HEK293 (cell line): ENCODE results near the gene ZEB2.

Source experiments
- CTCF ChIA-PET: fragments of 350-600 bp; formaldehyde crosslinking; extraction: SDS; loops from one replicate; lab custom pipeline; 2021; ENCODE audit warnings: antibody characterized with exemption; lab: Yijun Ruan, JAX
- POLR2A ChIA-PET: fragments of 300-600 bp; formaldehyde crosslinking; extraction: SDS; loops from one replicate; lab custom pipeline; 2020; ENCODE audit warnings: antibody characterized with exemption, inconsistent platforms; lab: Yijun Ruan, JAX
- H3K27ac ChIP-seq: fragments of 200-500 bp; sonication (Bioruptor generic); 2 replicates; pipeline ENCODE4 v1.5.1; 2014; ENCODE audit warnings: low read depth, low read length, control low read depth, inconsistent platforms; ENCODE audit errors: extremely low read depth
- H3K36me3 ChIP-seq, 2 experiments: fragments of 200-500 bp in 1 of 2; sonication (Bioruptor generic) in 1 of 2; 1 replicate in 1 of 2; 2 replicates in 1 of 2; pipeline ENCODE4 v1.5.1; 2014 to 2017; ENCODE audit warnings: inconsistent platforms in 2 of 2, low read length in 2 of 2; ENCODE audit not compliant: control insufficient read depth in 2 of 2, insufficient read depth in 1 of 2
- H3K4me1 ChIP-seq: fragments of 200-500 bp; sonication (Bioruptor generic); 2 replicates; pipeline ENCODE4 v1.5.1; 2014; ENCODE audit warnings: mild to moderate bottlenecking, low read length, inconsistent platforms; ENCODE audit not compliant: control insufficient read depth, insufficient read depth
- H3K4me3 ChIP-seq: 2 replicates; pipeline ENCODE4 v1.5.1; 2011; ENCODE audit warnings: low read depth, mild to moderate bottlenecking, control low read depth, low read length, moderate library complexity
- H3K9me3 ChIP-seq: fragments of 200-500 bp; sonication (Bioruptor generic); 2 replicates; pipeline ENCODE4 v1.5.1; 2014; ENCODE audit warnings: low read depth, low read length, inconsistent platforms; ENCODE audit not compliant: control insufficient read depth, insufficient read depth
- BCL11B ChIP-seq: fragments of 450-650 bp; formaldehyde crosslinking; IDR thresholded peaks from 2 replicates; pipeline ENCODE4 v1.5.1; 2016; ENCODE audit warnings: low read depth, missing biosample characterization, missing genetic modification characterization
- MZF1 ChIP-seq: fragments of 450-650 bp; formaldehyde crosslinking; IDR thresholded peaks from 2 replicates; pipeline ENCODE4 v1.5.1; 2017; ENCODE audit warnings: missing biosample characterization, missing genetic modification characterization, borderline replicate concordance
- ZBTB20 ChIP-seq: fragments of 450-650 bp; formaldehyde crosslinking; IDR thresholded peaks from 2 replicates; pipeline ENCODE4 v1.5.1; 2016; ENCODE audit warnings: missing biosample characterization, missing genetic modification characterization
- ZNF138 ChIP-seq: fragments of 450-650 bp; formaldehyde crosslinking; IDR thresholded peaks from 2 replicates; pipeline ENCODE4 v1.5.1; 2016; ENCODE audit warnings: missing biosample characterization, missing genetic modification characterization, borderline replicate concordance
- ZNF155 ChIP-seq: fragments of 450-650 bp; formaldehyde crosslinking; IDR thresholded peaks from 2 replicates; pipeline ENCODE4 v1.5.1; 2016; ENCODE audit warnings: missing biosample characterization, missing genetic modification characterization
- ZNF157 ChIP-seq: fragments of 450-650 bp; formaldehyde crosslinking; IDR thresholded peaks from 2 replicates; pipeline ENCODE4 v1.5.1; 2016; ENCODE audit warnings: missing biosample characterization, missing genetic modification characterization
- ZNF324 ChIP-seq: fragments of 450-650 bp; formaldehyde crosslinking; IDR thresholded peaks from 2 replicates; pipeline ENCODE4 v1.5.1; 2016; ENCODE audit warnings: missing biosample characterization, missing genetic modification characterization
- ZNF544 ChIP-seq: fragments of 450-650 bp; formaldehyde crosslinking; IDR thresholded peaks from 2 replicates; pipeline ENCODE4 v1.5.0; 2017; ENCODE audit warnings: missing biosample characterization, missing genetic modification characterization
- ZNF585B ChIP-seq: fragments of 450-650 bp; formaldehyde crosslinking; IDR thresholded peaks from 2 replicates; pipeline ENCODE4 v1.5.1; 2016; ENCODE audit warnings: missing biosample characterization, missing genetic modification characterization
- ZNF600 ChIP-seq: fragments of 450-650 bp; formaldehyde crosslinking; IDR thresholded peaks from 2 replicates; pipeline ENCODE4 v1.5.1; 2016; ENCODE audit warnings: missing biosample characterization, missing genetic modification characterization
- ZNF610 ChIP-seq: fragments of 450-650 bp; formaldehyde crosslinking; IDR thresholded peaks from 2 replicates; pipeline ENCODE4 v1.5.1; 2016; ENCODE audit warnings: missing biosample characterization, missing genetic modification characterization, borderline replicate concordance
- ZNF660 ChIP-seq: fragments of 450-650 bp; IDR thresholded peaks from 2 replicates; pipeline ENCODE4 v1.5.1; 2018; ENCODE audit warnings: missing biosample characterization, mild to moderate bottlenecking, missing genetic modification characterization
- ZNF670 ChIP-seq: fragments of 450-650 bp; formaldehyde crosslinking; IDR thresholded peaks from 2 replicates; pipeline ENCODE4 v1.5.1; 2016; ENCODE audit warnings: missing biosample characterization, missing genetic modification characterization, low read depth
- TF ChIP-seq, protein P1 (sequence below): fragments of 450-650 bp; formaldehyde crosslinking; IDR thresholded peaks from 2 replicates; pipeline ENCODE4 v1.5.1; 2017; ENCODE audit warnings: missing biosample characterization, missing genetic modification characterization
- TF ChIP-seq, protein P2 (sequence below): fragments of 450-650 bp; formaldehyde crosslinking; IDR thresholded peaks from 2 replicates; pipeline ENCODE4 v1.5.1; 2016; ENCODE audit warnings: missing biosample characterization, missing genetic modification characterization
- TF ChIP-seq, protein P3 (sequence below): fragments of 450-650 bp; formaldehyde crosslinking; IDR thresholded peaks from 2 replicates; pipeline ENCODE4 v1.5.1; 2017; ENCODE audit warnings: missing biosample characterization, mild to moderate bottlenecking, missing genetic modification characterization, moderate library complexity
- TF ChIP-seq, protein P4 (sequence below): fragments of 450-650 bp; formaldehyde crosslinking; IDR thresholded peaks from 2 replicates; pipeline ENCODE4 v1.5.1; 2016; ENCODE audit warnings: missing biosample characterization, missing genetic modification characterization

ZEB2 gene

GRCh38 chr2:144530596-144530995 is 10.7 kb upstream of the ZEB2 start:
- TF ChIP-seq ZNF610 (tag by site-specific recombination): no peak
- TF ChIP-seq, protein P1, sequence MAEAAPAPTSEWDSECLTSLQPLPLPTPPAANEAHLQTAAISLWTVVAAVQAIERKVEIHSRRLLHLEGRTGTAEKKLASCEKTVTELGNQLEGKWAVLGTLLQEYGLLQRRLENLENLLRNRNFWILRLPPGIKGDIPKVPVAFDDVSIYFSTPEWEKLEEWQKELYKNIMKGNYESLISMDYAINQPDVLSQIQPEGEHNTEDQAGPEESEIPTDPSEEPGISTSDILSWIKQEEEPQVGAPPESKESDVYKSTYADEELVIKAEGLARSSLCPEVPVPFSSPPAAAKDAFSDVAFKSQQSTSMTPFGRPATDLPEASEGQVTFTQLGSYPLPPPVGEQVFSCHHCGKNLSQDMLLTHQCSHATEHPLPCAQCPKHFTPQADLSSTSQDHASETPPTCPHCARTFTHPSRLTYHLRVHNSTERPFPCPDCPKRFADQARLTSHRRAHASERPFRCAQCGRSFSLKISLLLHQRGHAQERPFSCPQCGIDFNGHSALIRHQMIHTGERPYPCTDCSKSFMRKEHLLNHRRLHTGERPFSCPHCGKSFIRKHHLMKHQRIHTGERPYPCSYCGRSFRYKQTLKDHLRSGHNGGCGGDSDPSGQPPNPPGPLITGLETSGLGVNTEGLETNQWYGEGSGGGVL (tag by site-specific recombination): no peak
- TF ChIP-seq ZBTB20 (tag by site-specific recombination): no peak
- no peak for TF ChIP-seq ZNF324 (tag by site-specific recombination)
- no peak for TF ChIP-seq ZNF157 (tag by site-specific recombination)
- TF ChIP-seq, protein P2, sequence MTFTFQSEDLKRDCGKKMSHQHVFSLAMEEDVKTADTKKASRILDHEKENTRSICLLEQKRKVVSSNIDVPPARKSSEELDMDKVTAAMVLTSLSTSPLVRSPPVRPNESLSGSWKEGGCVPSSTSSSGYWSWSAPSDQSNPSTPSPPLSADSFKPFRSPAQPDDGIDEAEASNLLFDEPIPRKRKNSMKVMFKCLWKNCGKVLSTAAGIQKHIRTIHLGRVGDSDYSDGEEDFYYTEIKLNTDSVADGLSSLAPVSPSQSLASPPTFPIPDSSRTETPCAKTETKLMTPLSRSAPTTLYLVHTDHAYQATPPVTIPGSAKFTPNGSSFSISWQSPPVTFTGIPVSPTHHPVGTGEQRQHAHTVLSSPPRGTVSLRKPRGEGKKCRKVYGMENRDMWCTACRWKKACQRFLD (tag by site-specific recombination): no peak
- TF ChIP-seq ZNF155 (tag by site-specific recombination): no peak
- POLR2A ChIA-PET: no interaction called here

DNA sequence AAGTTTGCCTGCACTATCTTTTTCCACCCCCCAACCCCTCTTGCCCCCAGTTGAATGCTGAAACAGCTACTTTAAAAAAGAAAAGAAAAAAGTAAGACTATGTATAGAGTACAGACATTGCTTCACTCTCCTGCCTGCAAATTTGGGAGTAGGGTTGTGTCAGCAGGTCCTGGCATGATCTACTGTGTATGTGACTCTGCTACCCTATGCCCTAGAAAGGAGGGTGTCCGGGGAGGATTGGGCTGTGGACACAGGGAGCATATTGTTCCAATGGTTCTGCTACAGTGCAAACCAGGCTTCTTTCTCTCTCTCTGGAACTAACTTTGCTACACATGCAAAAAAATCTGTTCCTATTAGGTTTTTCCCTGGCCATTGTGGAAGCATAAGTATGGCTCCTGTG is 9.9 kb upstream of the ZEB2 start:
- H3K36me3 ChIP-seq: no peaks in the 10 kb centered on the region
- CTCF ChIA-PET: interaction anchor here (0.7 kb wide), 1 partner anchor 362 kb away, joined by 3 read pairs; no protein-coding TSS in a partner anchor
- TF ChIP-seq ZNF670 (no peak), ZNF600 (tag by site-specific recombination) (no peak), ZNF138 (tag by site-specific recombination) (no peak), ZNF585B (tag by site-specific recombination) (no peak), BCL11B (no peak), ZNF544 (tag by site-specific recombination) (no peak), ZNF660 (tag by site-specific recombination) (no peak), MZF1 (no peak)
- TF ChIP-seq, protein P3, sequence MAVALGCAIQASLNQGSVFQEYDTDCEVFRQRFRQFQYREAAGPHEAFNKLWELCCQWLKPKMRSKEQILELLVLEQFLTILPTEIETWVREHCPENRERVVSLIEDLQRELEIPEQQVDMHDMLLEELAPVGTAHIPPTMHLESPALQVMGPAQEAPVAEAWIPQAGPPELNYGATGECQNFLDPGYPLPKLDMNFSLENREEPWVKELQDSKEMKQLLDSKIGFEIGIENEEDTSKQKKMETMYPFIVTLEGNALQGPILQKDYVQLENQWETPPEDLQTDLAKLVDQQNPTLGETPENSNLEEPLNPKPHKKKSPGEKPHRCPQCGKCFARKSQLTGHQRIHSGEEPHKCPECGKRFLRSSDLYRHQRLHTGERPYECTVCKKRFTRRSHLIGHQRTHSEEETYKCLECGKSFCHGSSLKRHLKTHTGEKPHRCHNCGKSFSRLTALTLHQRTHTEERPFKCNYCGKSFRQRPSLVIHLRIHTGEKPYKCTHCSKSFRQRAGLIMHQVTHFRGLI (tag by site-specific recombination): no peak
- TF ChIP-seq, protein P4, sequence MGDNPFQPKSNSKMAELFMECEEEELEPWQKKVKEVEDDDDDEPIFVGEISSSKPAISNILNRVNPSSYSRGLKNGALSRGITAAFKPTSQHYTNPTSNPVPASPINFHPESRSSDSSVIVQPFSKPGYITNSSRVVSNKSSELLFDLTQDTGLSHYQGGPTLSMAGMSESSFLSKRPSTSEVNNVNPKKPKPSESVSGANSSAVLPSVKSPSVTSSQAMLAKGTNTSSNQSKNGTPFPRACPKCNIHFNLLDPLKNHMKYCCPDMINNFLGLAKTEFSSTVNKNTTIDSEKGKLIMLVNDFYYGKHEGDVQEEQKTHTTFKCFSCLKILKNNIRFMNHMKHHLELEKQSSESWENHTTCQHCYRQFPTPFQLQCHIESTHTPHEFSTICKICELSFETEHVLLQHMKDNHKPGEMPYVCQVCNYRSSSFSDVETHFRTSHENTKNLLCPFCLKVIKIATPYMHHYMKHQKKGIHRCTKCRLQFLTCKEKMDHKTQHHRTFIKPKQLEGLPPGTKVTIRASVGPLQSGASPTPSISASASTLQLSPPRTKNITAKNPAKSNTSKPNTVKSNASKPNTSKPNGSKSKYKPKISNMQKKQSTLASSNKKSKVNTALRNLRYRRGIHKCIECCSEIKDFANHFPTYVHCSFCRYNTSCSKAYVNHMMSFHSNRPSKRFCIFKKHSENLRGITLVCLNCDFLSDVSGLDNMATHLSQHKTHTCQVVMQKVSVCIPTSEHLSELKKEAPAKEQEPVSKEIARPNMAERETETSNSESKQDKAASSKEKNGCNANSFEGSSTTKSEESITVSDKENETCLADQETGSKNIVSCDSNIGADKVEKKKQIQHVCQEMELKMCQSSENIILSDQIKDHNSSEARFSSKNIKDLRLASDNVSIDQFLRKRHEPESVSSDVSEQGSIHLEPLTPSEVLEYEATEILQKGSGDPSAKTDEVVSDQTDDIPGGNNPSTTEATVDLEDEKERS (tag by site-specific recombination): no peak
- TF ChIP-seq, all 188 proteins: peak for 0
- Histone ChIP-seq H3K27ac (no peak overlapping the region), H3K4me1 (peaks cover 2% of the 10 kb centered on the region; the same call in 1 of the 2 replicates), H3K9me3 (no peaks in the 10 kb centered on the region), H3K4me3 (no peak overlapping the region)
- POLR2A ChIA-PET: interaction anchor here (0.6 to 0.7 kb wide), 2 partner anchors 60 to 682 kb away, joined by 4 to 7 read pairs; no protein-coding TSS in a partner anchor

More at GRCh38 chr2:144530596-144530995, 10.7 kb upstream of the ZEB2 start:
- CTCF ChIA-PET: interaction anchor here (0.5 to 0.7 kb wide), 2 partner anchors 45 to 361 kb away, joined by 3 to 6 read pairs; no protein-coding TSS in a partner anchor
- no peak overlapping the region for H3K27ac ChIP-seq
- no peaks in the 10 kb centered on the region for H3K9me3 ChIP-seq
- H3K4me3 ChIP-seq: no peak overlapping the region
- peaks cover 2% of the 10 kb centered on the region; the same call in 1 of the 2 replicates for H3K4me1 ChIP-seq
- no peaks in the 10 kb centered on the region for H3K36me3 ChIP-seq
